ENCODE measurements around the gene PPIL1.

PPIL1 gene

GRCh38 chr6:36853325-36853724, 21.3 kb downstream of the PPIL1 start:
- DNase-seq = peak; percentile 88

GRCh38 chr6:36852481-36853147, 22.0 kb downstream of the PPIL1 start:
- DNase-seq = peak; percentile 60

- no peak for DNase-seq
Measured at GRCh38 chr6:36851626-36852025, 23.0 kb downstream of the PPIL1 start.

DNA sequence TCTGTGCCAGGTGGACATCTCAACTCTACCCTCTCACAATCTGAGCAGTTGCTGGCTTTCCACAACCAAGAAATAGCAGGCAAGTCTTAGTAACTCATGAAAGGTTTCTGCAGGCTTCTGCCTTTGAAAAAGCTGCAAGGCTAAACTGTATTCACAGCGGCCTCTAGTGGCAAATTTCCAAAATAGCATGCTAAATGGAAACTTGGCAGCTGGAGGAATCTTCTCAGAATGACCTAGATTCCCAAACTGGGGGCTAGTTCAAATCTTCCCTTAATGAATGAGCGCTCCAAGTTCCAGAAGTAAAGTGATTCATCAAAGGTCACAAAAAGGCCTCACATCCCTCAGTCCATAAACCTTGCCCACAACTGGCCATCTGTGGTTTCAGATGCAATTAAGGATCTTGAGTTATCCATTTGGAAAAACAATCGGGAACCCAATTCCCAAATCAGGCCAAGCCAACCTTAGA, 23.4 kb downstream of the PPIL1 start:
- DNase-seq = peak; percentile 73

- no peak for DNase-seq
Measured at GRCh38 chr6:36850021-36850420, 24.6 kb downstream of the PPIL1 start.

DNA sequence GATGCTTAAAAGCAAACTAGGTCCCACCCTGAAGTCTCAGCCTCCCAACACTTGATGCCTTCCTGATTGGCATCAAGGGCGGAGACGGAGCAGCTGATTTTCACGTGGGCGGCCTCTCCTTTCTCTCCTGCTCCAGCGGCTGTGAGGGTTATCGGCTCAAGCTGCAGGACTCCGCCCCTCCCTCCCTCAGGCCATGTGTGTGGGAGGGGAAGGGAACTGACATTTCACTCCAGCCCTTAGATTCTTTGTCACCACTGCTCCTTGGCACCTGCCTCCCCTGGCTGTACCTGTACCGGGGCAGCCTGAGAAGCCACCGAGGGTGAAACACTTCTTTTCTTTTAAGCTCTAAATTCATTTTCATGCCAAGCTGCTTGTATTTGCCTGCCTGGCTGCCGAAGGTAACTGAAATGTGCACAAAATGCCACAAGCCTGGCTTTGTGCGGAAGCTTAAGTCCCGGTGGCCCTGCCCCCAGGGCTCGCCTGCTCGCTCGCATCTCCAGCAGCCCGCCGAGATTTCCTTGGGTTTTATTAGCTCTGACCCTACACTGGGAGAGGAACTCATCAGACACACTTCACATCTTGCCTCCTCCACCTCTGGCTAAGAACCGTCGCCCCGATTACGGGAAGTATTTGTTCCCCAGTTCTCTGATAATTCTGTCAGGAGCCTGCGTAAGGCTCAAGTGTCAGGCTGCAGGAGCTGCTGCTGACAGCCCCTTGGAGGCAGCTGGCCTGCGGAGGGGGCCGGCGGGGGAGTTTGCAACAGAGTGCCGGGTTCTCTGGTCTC, 25.8 kb downstream of the PPIL1 start:
- DNase-seq = no peak

- no peak for DNase-seq
Measured at GRCh38 chr6:36847991-36848390, 26.6 kb downstream of the PPIL1 start.

DNA sequence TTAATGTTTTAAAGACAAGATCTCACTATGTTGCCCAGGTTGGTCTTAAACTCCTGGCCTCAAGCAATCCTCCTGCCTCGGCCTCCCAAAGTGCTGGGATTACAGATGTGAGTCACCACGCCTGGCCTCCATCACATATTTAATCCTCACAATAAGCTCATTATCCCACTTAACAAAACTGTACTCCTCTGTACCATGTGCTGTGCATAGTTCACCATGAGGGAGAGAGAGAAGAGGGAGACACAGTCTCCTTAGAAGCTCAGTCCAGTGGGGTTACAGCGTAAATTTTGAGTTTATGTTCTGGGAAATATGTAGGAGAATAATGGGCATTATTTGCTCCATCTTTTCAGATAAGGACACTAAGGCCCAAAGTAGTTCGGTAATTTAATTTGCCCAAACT, 27.5 kb downstream of the PPIL1 start:
- no peak for DNase-seq

GRCh38 chr6:36845233-36845632, 29.4 kb downstream of the PPIL1 start:
- DNase-seq = no peak

GRCh38 chr6:36844232-36845170, 30.1 kb downstream of the PPIL1 start:
- no peak for DNase-seq

- no peak for DNase-seq
Measured at GRCh38 chr6:36843170-36843569, 31.4 kb downstream of the PPIL1 start.

DNA sequence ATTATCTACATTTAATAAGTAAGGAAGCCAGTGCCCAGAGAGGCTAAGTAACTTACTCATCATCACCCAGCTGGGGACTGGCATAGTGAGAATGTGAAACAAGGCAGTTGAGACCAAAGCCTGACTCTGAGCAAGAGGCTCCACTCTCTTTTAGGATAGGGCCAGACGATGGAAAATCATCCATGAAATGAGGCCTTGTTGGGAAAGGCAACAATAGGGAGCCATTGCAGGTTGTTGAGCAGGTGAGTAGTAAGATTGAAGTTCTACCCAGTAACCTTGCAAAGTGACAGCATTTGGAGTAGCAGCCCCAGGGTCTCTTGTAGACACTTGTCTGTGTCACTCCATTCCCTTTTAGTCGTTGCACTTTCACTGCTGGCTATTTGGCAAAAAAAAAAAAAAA, 32.8 kb downstream of the PPIL1 start:
- DNase-seq = no peak

DNA sequence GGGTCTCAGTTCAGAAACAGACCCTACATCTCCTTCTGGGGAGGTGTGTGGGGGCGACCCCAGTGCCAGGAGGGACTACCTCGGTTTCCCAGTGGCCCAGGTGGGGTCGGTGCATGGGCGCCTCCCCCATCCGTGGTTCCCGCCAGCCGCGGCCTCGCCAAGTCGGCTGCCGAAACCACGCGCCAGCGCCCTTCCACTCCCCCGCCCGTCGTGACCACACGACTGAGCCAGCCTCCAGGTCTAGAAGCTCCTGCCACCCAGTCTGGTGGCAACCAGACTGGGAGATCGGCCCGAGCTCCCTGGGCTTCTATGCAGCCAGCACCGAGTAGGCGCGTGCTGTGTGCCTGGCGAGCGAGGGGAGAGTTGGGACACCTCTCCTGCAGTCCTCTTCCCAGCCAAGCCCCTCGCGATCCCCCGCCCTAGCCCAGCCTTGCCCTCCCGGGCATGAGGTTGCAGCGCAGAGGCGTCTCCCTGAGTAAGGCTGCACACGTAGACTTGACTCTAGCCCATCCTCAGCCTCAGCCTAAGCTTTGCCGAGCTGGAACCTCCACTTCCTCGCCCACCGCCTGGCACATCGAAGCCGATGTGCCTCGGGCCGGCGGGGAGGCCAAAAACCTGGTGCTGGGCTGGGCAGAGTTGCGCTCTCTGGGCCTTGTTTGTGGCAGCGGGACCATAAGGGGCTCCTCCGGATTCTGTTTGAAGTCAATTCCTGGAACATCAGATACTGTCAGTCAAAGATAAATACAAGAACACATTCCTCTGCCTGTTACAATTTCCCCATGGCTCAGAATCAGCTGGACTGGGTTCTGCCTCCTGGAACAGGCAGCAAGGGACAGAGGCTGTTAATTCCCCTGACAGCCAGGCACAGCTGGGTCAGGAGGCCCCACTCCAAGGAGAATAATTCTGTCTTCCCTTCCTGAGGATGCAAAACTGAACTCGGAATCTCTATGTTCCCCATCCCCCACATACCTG, 33.9 kb downstream of the PPIL1 start:
- no peak for DNase-seq

- peak; percentile 50 for DNase-seq
Measured at GRCh38 chr6:36839749-36840431, 34.7 kb downstream of the PPIL1 start.

DNA sequence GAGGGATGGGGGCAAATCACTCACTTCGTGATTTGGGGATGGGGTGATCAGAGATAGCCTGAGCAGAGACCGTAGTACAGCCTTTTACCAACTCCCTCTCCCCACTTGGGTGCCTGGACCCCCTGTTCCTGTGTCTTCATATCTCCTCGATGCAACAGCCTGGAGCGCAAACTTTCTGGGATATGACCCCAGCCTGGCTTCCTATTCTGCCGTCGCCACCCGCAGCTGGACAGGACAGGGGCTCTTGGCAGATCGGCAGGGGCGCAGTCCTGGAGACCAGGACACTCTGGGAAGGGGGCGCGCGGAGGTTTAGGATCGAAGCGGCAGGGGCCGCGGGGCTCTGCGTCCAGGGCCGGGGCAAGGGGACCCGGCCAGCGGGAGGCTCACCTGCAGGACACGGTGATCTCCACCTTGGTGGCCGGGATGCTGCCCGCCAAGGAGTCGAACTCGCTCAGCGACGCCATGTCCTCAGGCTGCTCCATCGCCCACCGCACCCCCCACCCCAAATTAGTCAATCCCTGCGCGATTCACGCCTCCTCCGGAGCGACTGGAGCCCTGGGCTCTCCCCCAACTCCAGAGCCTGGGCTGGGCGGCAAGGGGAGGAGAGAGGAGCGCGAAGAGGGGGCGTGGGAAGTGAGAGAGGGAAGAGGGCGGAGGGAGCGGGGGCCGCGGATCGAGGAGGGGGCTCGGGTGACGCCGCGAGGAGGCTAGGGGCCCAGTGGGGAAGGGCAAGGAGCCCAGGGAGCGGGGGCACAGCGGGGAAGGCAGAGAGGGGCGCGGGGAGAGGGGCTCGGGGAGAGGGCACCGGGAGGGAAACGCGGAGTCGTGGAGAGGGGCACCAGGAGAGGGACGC, 35.5 kb downstream of the PPIL1 start, which contains the start of gene CPNE5:
TSS of gene CPNE5 (minus strand) at position 549 of the 853 bp plus-strand sequence. CDS start at position 482, 67 bp downstream.
- DNase-seq = no peak

DNA sequence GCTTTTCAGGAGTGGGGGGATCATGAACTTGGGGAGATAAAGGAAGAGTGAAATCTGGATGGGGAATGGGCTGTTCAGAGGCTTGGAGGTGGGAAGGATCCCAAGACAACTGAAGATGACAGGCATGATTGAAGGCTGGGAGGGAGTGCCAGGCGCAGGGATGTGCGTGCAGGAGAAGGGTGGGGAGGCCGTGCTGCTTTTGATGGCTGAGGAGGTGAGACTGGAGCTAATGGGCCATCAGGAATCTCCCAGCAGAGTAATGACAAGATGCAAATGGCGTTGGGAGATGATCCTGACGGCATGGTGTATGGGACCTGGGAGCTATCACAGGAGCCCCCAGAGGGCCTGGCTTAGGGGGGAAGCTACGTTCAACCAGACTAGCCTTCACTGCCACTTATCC, 36.9 kb downstream of the PPIL1 start:
- no peak for DNase-seq

DNA sequence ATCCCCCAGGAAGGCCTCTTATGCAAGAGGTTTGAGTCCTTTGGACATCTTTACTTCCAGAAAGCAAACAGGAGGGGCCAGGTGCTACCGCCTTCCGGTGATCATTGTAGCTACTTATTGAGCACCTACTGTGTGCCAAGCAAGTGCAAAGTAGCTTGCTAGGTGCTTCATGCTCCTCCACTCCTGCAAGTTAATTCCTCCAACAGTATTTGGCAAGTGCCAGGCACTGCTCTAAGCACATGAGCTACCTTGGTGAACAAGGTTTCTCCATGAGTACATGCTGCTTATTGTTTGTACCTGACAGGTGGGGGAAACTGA, 37.6 kb downstream of the PPIL1 start:
- no peak for DNase-seq

- DNase-seq = no peak
Measured at GRCh38 chr6:36836111-36837021, 38.2 kb downstream of the PPIL1 start.
